HTERT RPE-1 (cell line): ENCODE results near the gene TRAPPC12.
"Not testable (repeated sequence)": the region's sequence is repeated elsewhere in the genome, so short reads cannot be mapped to it uniquely, and the experiment has no call there.

ENCODE experiments used
- in situ Hi-C: fragments of 300-500 bp; cut with MboI; formaldehyde crosslinking; loops from 4 replicates; pipeline ENCODE4 v1.14.3; 2020; ENCODE audit warnings: low sequenced_read_pairs

Gene TRAPPC12

DNA sequence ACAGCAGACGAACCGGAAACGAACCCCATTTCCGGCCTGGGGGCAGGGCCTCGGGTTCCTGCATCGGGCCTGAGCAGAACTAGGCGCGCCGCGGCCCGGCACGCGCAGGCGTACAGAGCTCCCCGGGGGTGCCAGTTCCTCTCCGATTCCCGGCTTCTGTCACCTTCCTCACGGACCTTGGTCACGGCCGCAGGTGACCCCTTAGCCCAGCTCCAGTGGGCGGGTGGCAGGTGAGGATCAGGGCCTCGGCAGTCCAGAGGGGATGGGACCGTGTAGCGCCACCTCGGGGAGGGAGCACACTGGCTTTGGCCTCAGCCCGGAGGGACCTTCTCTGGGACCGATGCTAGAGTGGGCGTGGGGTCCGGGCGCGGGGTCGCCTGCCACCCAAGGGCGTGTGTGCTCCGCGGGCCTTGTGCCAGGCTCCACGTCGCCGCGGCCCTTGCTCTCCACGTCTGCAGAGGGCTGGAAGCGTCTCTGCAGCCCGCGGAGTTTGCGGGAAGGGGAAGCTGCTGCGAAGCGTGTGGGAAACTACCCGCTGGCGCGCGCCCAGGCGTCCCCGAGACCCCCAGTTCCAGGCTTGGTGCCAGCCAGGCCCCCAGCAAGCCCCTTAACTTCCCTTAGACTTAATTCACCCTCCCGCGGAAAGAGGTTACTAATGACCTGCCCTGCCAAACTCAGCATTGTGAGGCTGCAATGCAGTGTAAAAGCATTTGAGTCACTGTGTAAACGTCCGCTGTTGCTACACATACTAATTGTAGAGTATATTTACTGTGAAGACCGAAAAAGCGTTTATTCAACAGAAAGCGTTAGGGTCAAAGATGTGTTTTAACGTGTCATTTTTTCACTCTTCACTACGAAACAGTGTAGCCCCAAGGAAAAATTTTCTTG, at the start of gene TRAPPC12:
Gene TRAPPC12, plus strand, starts transcription at position 48 of the 888 bp plus-strand sequence. CDS start 7,930 bp downstream, outside the sequence.
- in situ Hi-C loops: no loop called here

DNA sequence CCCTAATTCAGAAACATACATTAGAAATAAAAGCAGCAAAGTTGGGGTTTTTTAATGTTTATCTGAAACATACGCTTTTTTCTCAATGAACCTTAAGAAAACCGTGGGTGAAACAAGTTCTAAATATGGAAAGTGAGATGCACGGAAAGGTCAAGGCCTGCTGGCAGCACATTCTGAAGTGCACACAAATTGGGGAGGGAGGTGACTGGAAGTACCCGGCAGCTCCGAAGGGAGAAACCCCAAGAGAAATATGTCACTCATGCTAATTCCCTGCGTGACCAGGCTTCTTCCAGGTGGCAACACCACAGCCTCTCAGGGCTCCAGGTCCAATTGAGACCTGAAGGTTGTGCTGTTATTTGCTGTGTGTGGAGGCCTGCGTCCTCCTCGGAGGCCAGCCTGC, 47.4 kb upstream of the TRAPPC12 start:
- in situ Hi-C loops: no loop called here

DNA sequence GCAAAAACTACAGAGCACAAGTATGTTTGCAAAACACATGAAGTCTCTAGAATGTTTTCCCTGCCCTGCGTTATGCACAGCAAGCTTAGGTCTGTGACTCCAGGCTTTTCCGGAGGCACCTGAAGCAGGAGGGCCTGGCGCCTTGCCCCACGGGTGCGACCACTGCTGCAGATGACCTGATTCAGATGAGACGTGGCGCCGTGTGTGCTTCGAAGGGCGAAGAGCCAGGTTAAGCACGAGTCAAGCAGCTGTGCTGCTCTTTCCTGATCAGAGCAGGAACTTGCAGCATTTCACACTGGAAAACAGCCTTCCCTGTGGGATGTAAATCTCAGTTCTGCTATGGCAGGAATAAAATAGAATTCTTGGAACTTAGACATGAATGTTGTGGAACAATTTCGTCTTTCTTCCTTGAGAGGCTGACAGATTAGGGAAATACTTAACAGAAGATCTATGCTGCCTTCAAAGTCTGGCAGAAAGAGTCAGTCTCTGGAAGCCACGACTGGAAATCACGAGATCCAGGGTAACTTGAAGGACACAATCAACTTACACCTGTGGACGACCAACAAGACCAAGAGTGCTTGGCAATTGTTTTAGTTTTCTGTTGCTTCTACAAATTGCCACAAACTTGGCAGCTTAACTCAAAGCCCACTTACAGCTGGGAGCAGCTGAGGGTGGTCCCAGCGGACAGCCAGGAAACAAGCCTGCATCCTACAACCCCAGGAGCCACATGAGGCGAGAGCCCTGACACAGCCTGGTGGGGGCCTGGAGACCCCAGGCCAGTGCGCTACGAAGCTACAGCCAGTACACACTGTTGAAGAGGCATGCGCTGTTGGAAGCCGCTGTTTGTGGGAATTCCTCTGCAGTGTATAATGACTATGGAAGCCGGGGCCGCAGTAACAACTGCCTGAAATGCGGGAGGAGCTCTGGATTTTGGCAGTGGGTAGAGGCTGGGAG, 44.8 kb upstream of the TRAPPC12 start:
- in situ Hi-C loops: no loop called here

DNA sequence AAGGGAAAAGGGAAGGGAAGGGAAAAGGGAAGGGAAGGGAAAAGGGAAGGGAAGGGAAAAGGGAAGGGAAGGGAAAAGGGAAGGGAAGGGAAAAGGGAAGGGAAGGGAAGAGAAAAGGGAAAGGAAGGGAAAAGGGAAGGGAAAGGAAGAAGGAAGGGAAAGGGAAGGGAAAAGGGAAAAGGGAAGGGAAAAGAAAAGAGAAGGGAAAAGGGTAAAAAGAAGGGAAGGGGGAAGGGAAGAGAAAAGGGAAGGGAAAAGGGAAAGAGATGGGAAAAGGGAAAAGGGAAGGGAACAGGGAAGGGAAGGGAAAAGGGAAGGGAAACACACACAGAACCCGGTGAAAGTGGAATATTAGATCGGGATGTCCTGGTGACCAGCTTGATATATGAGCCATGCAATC, 42.6 kb upstream of the TRAPPC12 start:
- in situ Hi-C loops: no loop called here

DNA sequence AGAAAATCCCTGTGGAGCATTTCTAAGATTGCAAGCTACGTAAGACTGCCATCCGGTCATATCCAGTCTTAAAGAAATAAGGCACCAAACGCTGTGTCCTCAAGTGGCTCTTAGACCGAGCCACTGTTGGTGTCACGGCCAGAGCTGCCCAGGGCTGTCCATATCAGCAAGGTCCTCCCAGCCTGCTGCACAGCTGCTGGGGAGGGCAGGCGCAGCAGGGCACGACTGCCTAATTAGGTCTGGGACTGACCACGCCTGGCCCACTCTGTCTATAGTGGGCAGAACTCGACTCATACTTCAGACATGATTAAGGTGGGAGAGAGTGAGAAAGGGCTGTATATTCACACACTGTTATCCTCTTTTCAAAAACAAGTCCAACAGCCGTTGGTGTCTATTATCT, 41.2 kb upstream of the TRAPPC12 start:
- in situ Hi-C loops: no loop called here

DNA sequence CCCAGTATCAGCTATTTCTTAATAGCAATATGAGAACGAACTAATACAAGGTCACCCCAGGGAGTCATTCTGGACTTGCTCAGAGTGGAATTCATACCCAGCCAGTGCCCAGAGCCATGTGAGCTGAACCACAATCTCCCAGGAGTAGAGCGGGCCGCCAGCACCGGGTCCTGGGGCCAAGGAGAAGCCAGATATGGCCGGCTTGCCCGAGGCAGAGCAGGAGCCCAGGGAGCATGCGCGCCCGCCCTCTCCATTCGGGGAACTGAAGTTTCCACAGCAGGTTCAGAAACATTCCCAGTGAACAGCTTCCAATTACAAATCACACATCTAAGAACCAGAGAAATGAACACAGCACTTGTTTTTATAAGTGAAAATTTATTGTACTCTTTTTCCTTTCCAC, 39.4 kb upstream of the TRAPPC12 start:
- in situ Hi-C loops: no loop called here

DNA sequence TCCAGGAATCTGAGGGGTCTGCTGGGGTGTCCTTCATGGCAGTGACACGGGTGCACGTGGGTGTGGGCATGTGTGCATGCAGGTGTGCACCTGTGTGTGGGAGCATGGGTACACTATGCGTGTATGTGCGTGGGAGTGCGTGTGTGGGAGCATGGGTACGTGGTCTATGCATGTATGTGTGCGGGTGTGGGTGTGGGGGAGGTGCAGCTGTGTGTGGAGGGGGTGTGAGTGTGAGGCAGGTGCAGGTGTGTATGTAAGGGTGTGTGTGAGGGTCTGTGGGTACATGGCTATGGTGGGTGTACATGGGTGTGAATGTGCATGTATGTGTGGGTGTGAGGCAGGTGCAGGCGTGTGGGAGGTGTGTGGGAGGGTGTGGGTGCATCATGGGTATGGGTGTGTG, 38.2 kb upstream of the TRAPPC12 start:
- in situ Hi-C loops: no loop called here

DNA sequence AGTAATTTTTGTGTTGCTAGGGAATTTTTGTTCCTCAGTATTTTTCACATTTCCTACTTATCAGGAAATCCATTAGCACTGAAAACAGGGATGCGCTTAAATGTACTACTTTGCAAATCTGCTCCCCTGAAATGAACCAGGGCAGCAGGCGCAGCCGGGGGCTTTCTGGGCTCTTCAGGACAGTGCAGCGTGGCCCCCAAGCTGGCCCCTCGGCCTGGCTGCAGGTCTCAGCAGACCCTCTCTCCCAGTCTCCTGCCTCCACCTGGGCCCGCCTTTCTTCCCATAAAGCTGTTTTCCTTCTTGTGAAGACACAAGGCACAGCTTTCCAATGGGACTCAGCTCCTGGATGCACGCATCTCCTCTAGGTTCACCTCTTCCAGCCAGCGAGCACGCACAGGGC, 37.2 kb upstream of the TRAPPC12 start:
- in situ Hi-C loops: no loop called here

DNA sequence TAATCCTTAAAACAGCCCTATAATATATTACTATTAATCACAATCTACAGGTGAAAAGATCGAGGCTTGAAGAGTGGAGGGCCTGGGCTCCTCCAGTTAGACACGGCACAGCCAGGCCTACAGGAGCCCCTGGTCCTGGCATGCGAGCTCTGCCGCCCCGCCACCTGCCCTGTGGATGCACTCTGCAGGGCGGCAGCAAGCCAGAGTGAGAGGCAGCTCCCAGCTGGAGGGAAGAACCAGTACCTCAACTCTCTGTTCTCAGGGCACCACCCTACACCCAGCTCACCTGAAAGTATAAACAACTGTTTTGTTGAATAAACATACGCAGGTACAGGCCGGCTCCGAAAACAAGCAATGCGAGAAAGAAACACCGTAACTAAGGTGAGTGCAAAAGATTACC, 36.5 kb upstream of the TRAPPC12 start:
- in situ Hi-C loops: no loop called here

DNA sequence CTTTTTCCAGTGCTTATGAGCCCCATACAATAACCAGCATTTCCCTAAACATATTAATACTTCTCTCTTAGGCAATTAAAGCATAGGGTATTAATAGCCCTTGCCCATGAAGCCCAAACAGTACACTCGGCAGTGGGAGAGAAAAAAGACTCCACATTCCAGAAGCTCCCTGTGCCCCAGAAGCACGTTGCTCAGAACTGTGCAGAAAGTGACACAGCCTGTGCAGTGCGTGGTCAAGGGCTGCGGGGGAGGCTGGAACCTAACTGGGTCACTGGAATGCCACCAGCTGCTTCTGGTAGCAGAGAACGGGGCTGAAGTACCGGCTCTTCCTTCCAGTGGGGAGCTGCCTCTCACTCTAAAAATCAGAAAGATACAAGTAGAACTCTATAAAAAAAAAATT, 34.6 kb upstream of the TRAPPC12 start:
- in situ Hi-C loops: no loop called here

DNA sequence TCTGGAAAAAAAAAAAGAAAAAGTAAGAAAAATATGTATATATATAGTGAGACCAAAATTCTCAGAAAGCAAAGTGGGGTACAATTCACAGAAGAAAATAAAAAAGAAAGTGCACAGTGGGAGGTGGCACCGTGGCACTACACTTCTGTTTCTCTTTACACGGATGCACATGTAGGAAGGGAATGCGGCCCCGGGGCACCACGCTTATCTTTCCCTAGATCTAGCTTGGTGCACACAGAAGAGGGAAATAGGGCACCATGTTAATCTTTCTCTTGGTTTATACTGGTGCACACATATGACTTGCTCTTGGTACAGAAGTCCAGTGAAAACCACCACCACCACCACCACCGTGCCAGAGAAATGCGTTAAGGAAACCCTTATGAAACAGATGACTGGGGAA, 33.9 kb upstream of the TRAPPC12 start:
- in situ Hi-C loops: no loop called here

DNA sequence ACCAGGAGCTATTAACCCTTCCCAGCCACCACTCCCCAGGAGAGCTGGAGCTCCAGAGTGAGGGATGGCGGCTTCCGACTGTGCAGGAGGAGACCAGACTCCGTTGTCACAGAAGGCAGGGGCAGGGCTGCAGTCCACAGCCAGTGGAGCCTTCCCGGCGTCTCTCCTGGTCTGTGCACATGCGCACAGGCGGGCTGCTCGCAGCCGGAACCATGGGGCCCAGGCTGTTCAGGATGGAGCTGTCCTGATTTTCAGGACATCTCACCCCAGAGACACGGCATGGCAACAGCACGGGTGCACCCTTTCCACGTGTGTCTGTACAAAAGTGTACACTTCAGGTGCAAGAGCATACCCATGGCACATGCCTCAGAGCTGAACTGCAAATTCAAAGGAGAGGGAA, 30.7 kb upstream of the TRAPPC12 start:
- in situ Hi-C loops: no loop called here

DNA sequence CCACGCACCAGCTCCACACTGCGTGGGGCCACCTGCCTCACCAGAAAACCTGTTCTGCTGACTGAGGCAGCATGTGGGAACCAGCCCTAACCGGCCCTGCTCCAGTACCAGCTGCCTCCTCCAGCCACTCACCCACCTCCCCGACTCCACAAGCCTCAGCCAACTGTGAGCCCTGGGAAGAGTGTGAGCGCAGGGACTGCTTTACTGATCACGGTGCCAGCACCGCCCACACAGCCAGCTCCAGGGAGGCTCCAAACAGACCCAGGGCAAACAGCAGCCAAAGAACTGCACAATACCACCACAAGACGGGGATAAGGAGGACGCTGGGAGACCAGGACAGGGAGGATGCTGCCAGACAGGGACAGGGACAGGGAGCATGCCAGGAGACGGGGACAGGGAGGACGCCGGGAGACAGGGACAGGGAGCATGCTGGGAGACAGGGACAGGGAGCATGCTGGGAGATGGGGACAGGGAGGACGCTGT, 30.2 kb upstream of the TRAPPC12 start:
- in situ Hi-C loops: no loop called here

DNA sequence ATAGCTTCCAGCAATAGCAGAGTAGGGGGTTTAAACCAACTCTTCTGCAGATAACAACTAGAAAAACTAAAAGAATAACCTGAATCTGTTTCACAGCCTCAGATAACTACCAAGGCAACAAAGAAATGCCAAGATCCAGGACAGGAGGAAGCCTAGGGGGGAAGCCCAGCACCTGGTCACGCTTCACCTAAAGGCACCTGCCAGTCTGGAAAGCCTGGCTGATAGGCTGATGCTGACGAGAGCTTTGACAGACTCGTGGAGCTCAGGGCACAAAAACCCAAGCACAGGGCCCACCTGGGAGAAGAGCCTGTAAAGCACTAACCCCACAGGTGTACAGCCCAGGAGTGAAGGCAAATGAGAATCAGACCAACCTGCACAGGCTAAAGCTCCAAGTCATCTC, 24.5 kb upstream of the TRAPPC12 start:
- in situ Hi-C loops: no loop called here

DNA sequence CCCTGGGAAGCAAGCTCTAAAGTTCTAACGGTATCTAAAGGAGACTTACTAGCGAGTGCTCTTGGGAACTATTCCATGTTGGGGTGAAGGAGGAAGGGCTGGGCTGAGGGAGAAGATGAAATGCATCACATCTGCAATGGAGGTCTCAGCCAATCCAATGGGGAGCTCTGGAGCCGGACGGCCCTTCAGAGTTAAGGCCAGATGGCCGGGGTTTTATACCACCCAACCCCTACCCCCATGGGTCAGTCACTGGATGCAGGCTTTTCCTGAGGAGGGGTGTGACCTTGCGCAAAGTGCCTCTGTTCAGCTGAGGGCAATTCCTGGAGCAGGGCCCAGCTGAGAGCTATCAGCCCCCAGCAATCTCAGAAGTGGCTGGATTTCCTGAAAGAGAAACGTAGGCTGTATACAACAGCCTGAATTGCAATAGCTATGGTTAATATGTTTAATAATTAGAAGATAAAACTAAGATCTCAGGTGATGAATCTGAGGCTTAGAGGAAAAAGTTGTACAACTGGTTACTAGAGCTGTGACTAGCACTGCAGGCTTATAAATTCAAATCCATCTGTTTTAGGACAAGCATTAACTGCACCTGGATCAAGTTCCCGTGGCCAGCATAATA, 23.4 kb upstream of the TRAPPC12 start:
- in situ Hi-C loops: no loop called here

DNA sequence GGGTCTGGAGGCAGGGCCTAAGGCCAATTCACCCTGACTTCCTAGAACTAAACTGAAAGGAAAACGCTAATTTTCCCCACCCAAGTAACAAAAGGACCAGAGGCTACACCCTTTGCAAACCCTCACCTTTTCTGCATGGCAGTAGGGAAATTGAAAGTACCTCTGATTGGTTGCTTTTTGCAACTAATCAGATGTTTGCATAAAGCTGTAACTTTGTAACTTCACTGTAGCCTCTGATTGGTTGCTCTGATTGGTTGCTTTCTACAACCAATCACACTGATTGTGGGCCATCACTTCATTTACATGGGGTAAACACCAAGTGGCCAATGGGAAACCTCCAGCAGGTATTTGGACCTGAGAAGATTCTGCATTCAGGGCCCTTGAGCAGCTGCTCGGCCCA, 22.7 kb upstream of the TRAPPC12 start:
- in situ Hi-C loops: no loop called here

DNA sequence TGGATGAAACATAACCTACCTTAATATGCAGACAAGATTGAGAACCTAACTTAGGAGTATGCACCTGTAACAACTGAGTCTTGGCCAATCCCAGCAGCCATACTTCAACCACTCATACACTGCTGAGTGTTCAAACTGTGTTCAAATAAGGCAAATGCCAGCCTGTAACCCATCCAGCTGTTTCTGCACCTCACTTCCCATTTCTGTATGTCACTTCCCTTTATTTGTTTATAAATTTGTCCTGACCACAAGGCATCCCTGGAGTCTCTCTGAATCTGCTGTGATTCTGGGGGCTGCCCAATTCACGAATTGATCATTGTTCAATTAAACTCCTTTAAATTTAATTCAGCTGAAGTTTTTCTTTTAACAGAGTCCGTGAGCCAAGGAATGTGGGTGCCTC, 22.0 kb upstream of the TRAPPC12 start:
- in situ Hi-C loops: not testable (repeated sequence)

DNA sequence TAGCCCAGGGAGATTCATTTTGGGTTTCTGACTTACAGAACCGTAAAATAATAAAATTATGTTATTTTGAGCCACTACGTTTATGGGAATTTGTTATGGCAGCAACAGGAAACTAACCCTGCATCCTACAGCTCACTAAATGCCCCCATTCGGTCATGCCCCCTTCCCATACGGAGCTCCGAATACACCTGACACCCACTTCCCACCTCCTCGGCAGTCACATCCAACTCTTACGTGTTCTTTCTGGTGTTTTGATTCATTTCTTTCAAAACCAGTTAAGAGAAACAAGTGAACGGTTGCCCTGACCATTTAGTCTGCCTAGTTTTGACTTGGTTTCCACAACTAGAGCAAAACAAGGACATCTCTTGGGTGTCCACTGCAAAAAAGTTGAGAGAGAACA, 21.6 kb upstream of the TRAPPC12 start:
- in situ Hi-C loops: no loop called here

DNA sequence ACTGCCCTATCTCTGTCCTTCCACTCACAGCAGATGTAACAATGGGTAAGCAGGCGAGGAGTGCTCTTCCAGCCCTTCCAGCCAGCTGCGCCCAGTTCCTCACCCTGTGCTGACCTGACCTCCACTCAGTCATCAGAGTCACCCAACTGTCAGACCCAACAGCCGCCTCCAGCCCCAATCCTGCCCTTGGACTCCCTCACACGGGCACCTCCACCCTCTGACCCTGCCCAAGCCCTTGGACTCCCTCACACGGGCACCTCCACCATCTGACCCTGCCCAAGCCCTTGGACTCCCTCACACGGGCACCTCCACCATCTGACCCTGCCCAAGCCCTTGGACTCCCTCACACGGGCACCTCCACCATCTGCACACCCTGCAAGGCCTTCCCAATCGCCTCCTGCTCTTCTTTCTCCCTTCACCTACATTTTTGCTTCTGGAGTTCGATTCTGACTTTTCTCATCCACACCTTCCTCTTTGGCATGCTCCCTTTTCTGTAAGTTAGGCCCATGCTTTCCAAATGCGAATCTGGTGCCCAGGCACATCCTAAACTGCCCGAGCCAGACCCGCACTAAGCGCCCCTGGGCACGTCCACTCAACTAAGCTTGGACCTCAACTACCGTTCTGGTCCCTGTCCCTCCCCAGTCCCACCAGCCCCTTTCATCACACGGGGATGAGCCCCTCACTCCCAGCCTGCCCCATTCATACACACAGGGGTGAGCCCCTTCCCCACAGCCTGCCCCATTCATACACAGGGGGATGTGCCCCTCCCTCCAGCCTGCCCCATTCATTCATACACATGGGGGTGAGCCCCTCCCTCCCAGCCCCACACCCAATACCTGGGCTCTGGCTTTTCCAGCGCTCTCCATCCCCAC, 17.7 kb upstream of the TRAPPC12 start:
- in situ Hi-C loops: no loop called here

DNA sequence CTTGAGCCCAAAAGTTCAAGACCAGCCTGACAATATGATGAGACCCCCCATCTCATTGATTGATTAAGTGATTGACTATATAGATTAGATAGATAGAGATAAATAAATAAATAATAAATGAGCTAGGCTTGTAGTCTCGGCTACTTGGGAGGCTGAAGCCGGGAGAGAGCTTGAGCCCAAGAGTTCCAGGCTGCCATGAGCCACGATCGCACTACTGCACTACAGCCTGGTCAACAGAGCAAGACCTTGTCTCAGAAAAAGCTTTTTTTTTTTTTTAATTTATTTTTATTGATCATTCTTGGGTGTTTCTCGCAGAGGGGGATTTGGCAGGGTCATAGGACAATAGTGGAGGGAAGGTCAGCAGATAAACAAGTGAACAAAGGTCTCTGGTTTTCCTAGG, 14.3 kb upstream of the TRAPPC12 start:
- in situ Hi-C loops: no loop called here
